K562 (cell line): ENCODE data around the gene DTHD1. TPM values are rescaled to one million over a fixed set of nuclear protein-coding genes. Genes with fewer than 3 reads are reported as not detected.

Experiments
- ATAC-seq: fragments of 200-7000 bp; cut with Tn5 transposase; 3 replicates; pipeline ENCODE4 v1.9.1; 2020; ENCODE audit warnings: moderate library complexity
- BruUV-seq: library from RNA; stranded (reverse); fragments of 400-500 nt; replicated peaks from 2 replicates; lab custom pipeline; 2021; lab: Mats Ljungman, UMichigan
- CTCF ChIA-PET: fragments of 300-600 bp; formaldehyde crosslinking; extraction: SDS; loops from one replicate; lab custom pipeline; 2021; ENCODE audit warnings: low intra/inter-chr PET ratio; lab: Yijun Ruan, JAX
- POLR2A ChIA-PET: fragments of 300-600, 350-650 bp; sonication (Branson Sonifier 250); formaldehyde crosslinking; extraction: SDS; loops from one replicate; lab custom pipeline; 2021; ENCODE audit warnings: antibody characterized with exemption, inconsistent platforms; lab: Yijun Ruan, JAX
- DNase-seq, 4 experiments: peaks; one replicate each; pipeline versions ENCODE4 v3.0.0 to v3.0.0-alpha.2; 2011 to 2018; ENCODE audit warnings: low spot score in 3 of 4, mixed read lengths in 3 of 4; ENCODE audit errors: extremely low read depth in 1 of 4
- FAIRE-seq: peaks from 2 replicates; lab custom pipeline; 2011; peaks lifted over from hg19 to GRCh38; lab: Jason Lieb, UNC
- H2AFZ ChIP-seq: 2 replicates; pipeline ENCODE4 v1.6.0; 2011; ENCODE audit warnings: low read depth, low read length, control low read depth, inconsistent platforms
- H3K27ac ChIP-seq: fragments of 200-600 bp; 3 replicates; pipeline ENCODE4 v1.8.0; 2011; ENCODE audit warnings: low read depth, mild to moderate bottlenecking, control low read depth, inconsistent platforms, low read length, moderate library complexity, mixed read lengths; ENCODE audit errors: extremely low read depth
- H3K27me3 ChIP-seq, 2 experiments: fragments of 300-600 bp in 1 of 2; 2 replicates in 1 of 2; 3 replicates in 1 of 2; pipeline versions ENCODE4 v1.6.0 to v1.8.0; 2011; ENCODE audit warnings: inconsistent platforms in 2 of 2, low read length in 2 of 2, mild to moderate bottlenecking in 1 of 2, mixed read lengths in 1 of 2, moderate library complexity in 1 of 2; ENCODE audit not compliant: control insufficient read depth in 2 of 2, insufficient read depth in 2 of 2
- H3K36me3 ChIP-seq: fragments of 300-600 bp; 3 replicates; pipeline ENCODE4 v1.8.0; 2011; ENCODE audit warnings: mild to moderate bottlenecking, low read length, inconsistent platforms; ENCODE audit not compliant: control insufficient read depth, insufficient read depth
- H3K4me1 ChIP-seq, 2 experiments: fragments of 200-600 bp in 1 of 2; replicated peaks in 1 of 2; 2 replicates in 1 of 2; 3 replicates in 1 of 2; pipeline versions ENCODE4 v1.5.1 to v1.8.0; 2011; ENCODE audit warnings: inconsistent platforms in 2 of 2, low read length in 2 of 2, mild to moderate bottlenecking in 1 of 2, mixed read lengths in 1 of 2, moderate library complexity in 1 of 2; ENCODE audit not compliant: control insufficient read depth in 2 of 2, insufficient read depth in 2 of 2
- H3K4me2 ChIP-seq: 2 replicates; pipeline ENCODE4 v1.6.1; 2011; ENCODE audit warnings: low read length, control low read depth, inconsistent platforms, mixed read lengths; ENCODE audit not compliant: insufficient read depth
- H3K4me3 ChIP-seq: fragments of 200-600 bp; sonication (generic), shearing (Covaris generic); 2 replicates; pipeline ENCODE4 v1.5.1; 2016; ENCODE audit warnings: control low read depth, inconsistent platforms
- H3K79me2 ChIP-seq: fragments of 200-600 bp; 3 replicates; pipeline ENCODE4 v1.8.0; 2011; ENCODE audit warnings: low read length, inconsistent platforms; ENCODE audit not compliant: control insufficient read depth, insufficient read depth
- H3K9ac ChIP-seq, 2 experiments: 2 replicates each; pipeline versions ENCODE4 v1.6.0 to v1.6.1; 2011; ENCODE audit warnings: low read depth in 2 of 2, low read length in 2 of 2, control low read depth in 1 of 2, inconsistent platforms in 1 of 2, mild to moderate bottlenecking in 1 of 2, mixed read lengths in 1 of 2; ENCODE audit not compliant: insufficient read depth in 1 of 2
- H3K9me1 ChIP-seq: one replicate; pipeline ENCODE4 v1.6.0; 2011; ENCODE audit warnings: inconsistent platforms, mild to moderate bottlenecking, low read length, moderate library complexity; ENCODE audit not compliant: control insufficient read depth, insufficient read depth
- H3K9me3 ChIP-seq: replicated peaks from 2 replicates; pipeline ENCODE4 v1.5.1; 2011; ENCODE audit warnings: low read depth, low read length, inconsistent platforms; ENCODE audit not compliant: control insufficient read depth, insufficient read depth
- H4K20me1 ChIP-seq: replicated peaks from 2 replicates; pipeline ENCODE4 v1.6.1; 2011; ENCODE audit warnings: low read length, inconsistent platforms, mixed read lengths; ENCODE audit not compliant: control insufficient read depth, insufficient read depth
- ESRRA ChIP-seq: fragments of 450-650 bp; IDR thresholded peaks from 2 replicates; pipeline ENCODE4 v1.6.1; 2014; ENCODE audit warnings: low read depth, mild to moderate bottlenecking, moderate library complexity, borderline replicate concordance
- HMG20A ChIP-seq: fragments of 450-650 bp; formaldehyde crosslinking; conservative IDR thresholded peaks from 2 replicates; pipeline ENCODE4 v1.4.0; 2020; ENCODE audit warnings: mild to moderate bottlenecking, mixed read lengths
- HNRNPK ChIP-seq: fragments of 200-400 bp; formaldehyde crosslinking; IDR thresholded peaks from one replicate; pipeline ENCODE4 v1.6.1; 2018; ENCODE audit warnings: mild to moderate bottlenecking, low read depth, low read length; ENCODE audit not compliant: poor library complexity, severe bottlenecking
- LCOR ChIP-seq: sonication (generic); formaldehyde crosslinking; IDR thresholded peaks from 2 replicates; pipeline ENCODE4 v1.8.0; 2022; ENCODE audit warnings: mild to moderate bottlenecking, missing genetic modification reagents
- MEF2A ChIP-seq: IDR thresholded peaks from 2 replicates; pipeline ENCODE4 v1.6.1; 2011; ENCODE audit warnings: low read depth, mild to moderate bottlenecking, low read length, moderate library complexity; ENCODE audit not compliant: control insufficient read depth
- PCBP2 ChIP-seq: fragments of 200-400 bp; formaldehyde crosslinking; IDR thresholded peaks from 2 replicates; pipeline ENCODE4 v1.6.1; 2018; ENCODE audit warnings: low read length, low read depth, mild to moderate bottlenecking, moderate library complexity; ENCODE audit not compliant: poor library complexity, severe bottlenecking
- PHF20 ChIP-seq: fragments of 450-650 bp; IDR thresholded peaks from 2 replicates; pipeline ENCODE4 v1.6.1; 2018; ENCODE audit not compliant: partially characterized antibody
- SRSF1 ChIP-seq: fragments of 200-400 bp; formaldehyde crosslinking; IDR thresholded peaks from 2 replicates; pipeline ENCODE4 v1.6.1; 2017; ENCODE audit warnings: mild to moderate bottlenecking, low read depth, low read length, moderate library complexity
- ZNF668 ChIP-seq: fragments of 250-450 bp; sonication (Bioruptor Pico); IDR thresholded peaks from 2 replicates; pipeline ENCODE4 v1.8.0; 2022; ENCODE audit warnings: mild to moderate bottlenecking, inconsistent platforms
- WGBS: fragments of 100-300 bp; shearing (Covaris generic); methylation state at CpG from one replicate; pipeline ENCODE4 v1.1.6; 2016; ENCODE audit warnings: low coverage, mixed read lengths; ENCODE audit not compliant: insufficient coverage; ENCODE audit errors: missing lambda C conversion rate; 5-methylcytosine and 5-hydroxymethylcytosine counted together
- in situ Hi-C: fragments of 300-500 bp; cut with MboI; formaldehyde crosslinking; loops from 4 replicates; pipeline ENCODE4 v1.15.0; 2018; ENCODE audit warnings: inconsistent platforms, mixed read lengths
- intact Hi-C: fragments of 100-400 bp; cut with micrococcal nuclease; formaldehyde crosslinking; loops from 2 replicates; pipeline ENCODE4 v1.14.2; 2022
- polyA plus RNA-seq, 8 experiments: library from polyadenylated mRNA; depleted of rRNA in 4 of 8; stranded (reverse) in 5 of 8; unstranded in 3 of 8; fragments of >200 nt; fragmentation: Nextera tagmentation in 2 of 8; fragmentation: Illumina TruSeq in 1 of 8; extraction: Ambion mirVana in 2 of 8; extraction: Trizol in 1 of 8; gene quantifications; 2 replicates each; pipeline versions ENCODE4 v1.2.1 to v1.2.3, GENCODE V29; 2011 to 2014; ENCODE audit warnings: inconsistent platforms in 1 of 8, missing spikeins in 1 of 8
- total RNA-seq, 7 experiments: library from RNA; depleted of rRNA in 6 of 7; stranded (reverse); fragments of >200 nt in 6 of 7; fragmentation: Illumina TruSeq in 2 of 7; extraction: Trizol in 2 of 7; gene quantifications; 2 replicates each; pipeline versions ENCODE4 v1.2.1 to v1.2.3, GENCODE V29; 2011 to 2021; ENCODE audit warnings: low replicate concordance in 1 of 7
- TF ChIP-seq, protein P1 (sequence below), 2 experiments: IDR thresholded peaks; 2 replicates each; pipeline ENCODE4 v1.6.1; 2012; ENCODE audit warnings: improper control_type of control experiment in 2 of 2, low read depth in 2 of 2, low read length in 2 of 2, borderline replicate concordance in 1 of 2
- TF ChIP-seq, protein P2 (sequence below): sonication (generic); formaldehyde crosslinking; IDR thresholded peaks from 2 replicates; pipeline ENCODE4 v1.8.0; 2023; ENCODE audit warnings: mild to moderate bottlenecking, missing genetic modification reagents

Gene DTHD1
- total and polyA plus RNA-seq, 9 of the 15 experiments (the other 6 are each of a cell fraction or from before 2014, with no cell fraction given) = not detected

DNA sequence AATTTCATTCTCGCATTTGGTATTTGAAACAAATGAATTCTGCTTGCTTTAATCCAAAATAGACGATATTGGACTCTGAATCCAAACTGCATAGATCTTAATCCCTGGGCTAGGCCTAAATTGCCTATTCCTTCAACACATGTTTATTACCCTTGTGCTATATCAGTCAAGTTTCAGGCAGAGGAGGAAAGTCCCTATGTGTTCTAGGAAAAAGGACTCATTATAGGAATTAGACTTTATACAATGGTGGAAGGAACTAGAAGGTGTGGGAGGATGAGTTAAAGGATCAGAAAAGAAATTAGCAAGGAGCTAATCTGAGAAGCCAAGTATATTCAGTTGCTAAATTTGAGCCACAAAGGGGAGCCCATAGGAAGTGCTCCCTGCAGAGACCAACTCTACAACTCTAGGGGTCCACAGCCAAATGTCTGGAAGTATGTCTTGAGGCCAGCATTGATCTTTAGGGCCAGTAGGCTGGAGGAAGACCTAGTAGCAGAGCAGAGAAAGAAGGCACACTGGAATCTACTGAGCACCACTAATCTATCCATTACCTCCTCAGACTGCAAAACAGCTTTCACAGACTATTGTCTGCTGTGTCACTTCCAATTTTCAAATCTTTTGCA lies 17.1 kb upstream of the DTHD1 start (continued):
- TF ChIP-seq MEF2A = no peak
- TF ChIP-seq, protein P1, sequence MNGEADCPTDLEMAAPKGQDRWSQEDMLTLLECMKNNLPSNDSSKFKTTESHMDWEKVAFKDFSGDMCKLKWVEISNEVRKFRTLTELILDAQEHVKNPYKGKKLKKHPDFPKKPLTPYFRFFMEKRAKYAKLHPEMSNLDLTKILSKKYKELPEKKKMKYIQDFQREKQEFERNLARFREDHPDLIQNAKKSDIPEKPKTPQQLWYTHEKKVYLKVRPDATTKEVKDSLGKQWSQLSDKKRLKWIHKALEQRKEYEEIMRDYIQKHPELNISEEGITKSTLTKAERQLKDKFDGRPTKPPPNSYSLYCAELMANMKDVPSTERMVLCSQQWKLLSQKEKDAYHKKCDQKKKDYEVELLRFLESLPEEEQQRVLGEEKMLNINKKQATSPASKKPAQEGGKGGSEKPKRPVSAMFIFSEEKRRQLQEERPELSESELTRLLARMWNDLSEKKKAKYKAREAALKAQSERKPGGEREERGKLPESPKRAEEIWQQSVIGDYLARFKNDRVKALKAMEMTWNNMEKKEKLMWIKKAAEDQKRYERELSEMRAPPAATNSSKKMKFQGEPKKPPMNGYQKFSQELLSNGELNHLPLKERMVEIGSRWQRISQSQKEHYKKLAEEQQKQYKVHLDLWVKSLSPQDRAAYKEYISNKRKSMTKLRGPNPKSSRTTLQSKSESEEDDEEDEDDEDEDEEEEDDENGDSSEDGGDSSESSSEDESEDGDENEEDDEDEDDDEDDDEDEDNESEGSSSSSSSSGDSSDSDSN (IDR thresholded peaks at IDR 0.05; ENCODE audit: borderline replicate concordance in 1 of 2, low read depth in 2 of 2, low read length in 2 of 2) = no peak
- no peak for TF ChIP-seq HMG20A (CRISPR knock-in tag)
- no peak for TF ChIP-seq PCBP2
- TF ChIP-seq, all 486 proteins: peak for 0

DNA sequence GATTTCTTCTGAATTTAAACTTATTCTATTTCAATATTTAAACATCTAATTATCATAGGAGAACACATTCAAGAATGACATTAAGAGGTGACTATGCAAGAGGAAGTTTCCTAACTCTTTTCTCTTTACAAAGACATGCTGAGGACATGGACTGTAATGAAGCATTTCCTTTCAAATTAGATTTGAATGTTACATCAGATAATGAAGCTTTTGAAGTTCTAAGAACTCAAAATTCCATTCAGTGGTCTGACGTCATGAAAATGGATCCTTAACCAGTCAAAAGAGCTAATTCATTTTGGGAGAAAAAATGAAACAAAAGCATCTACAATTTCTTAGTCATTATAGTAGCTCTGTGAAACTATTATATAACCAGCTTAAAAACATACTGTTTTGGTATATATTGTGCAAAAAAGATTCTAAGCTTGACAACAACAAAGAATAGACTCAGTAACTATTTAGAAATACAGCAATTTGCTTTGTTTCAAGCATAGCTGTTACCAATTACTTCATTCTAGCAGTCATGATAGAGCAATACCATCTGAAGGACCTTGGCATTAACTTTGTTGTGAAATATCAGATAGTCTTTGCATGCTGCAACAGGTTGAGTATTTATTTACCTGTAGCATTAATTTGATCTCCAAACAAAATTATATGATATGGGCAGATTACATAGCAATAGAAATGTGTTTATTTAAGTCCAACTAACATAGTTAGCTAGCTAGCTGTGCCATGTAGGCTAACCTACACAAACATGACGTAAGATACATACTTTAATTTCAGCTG lies 13.7 kb upstream of the DTHD1 start:
- no peaks in the 10 kb centered on the region for H3K9me1 ChIP-seq
- no peak overlapping the region for H3K27ac ChIP-seq
- POLR2A ChIA-PET = no interaction called here
- no peaks in the 10 kb centered on the region for H3K79me2 ChIP-seq
- no peak overlapping the region for H3K4me2 ChIP-seq
- CTCF ChIA-PET = no interaction called here
- WGBS = 0% methylated on average over 2 of the region's 2 CpGs
- H3K36me3 ChIP-seq = no peaks in the 10 kb centered on the region
- H3K4me3 ChIP-seq = no peak overlapping the region
- no peaks in the 10 kb centered on the region for H3K4me1 ChIP-seq
- in situ Hi-C loops (no loop called here), intact Hi-C loops (no loop called here)
- H4K20me1 ChIP-seq = no peaks in the 10 kb centered on the region
- no peaks in the 10 kb centered on the region for H3K9me3 ChIP-seq
- FAIRE-seq (no peak), ATAC-seq (no peak), DNase-seq (no peak)
- no peak overlapping the region for H3K9ac ChIP-seq
- no peak overlapping the region for H2AFZ ChIP-seq
- H3K27me3 ChIP-seq = no peaks in the 10 kb centered on the region
- no TSS peak for BruUV-seq
- TF ChIP-seq SRSF1 (no peak), ZNF668 (CRISPR knock-in tag) (no peak), LCOR (CRISPR knock-in tag) (no peak), HNRNPK (no peak), PHF20 (no peak), ESRRA (no peak)
- TF ChIP-seq, protein P2, sequence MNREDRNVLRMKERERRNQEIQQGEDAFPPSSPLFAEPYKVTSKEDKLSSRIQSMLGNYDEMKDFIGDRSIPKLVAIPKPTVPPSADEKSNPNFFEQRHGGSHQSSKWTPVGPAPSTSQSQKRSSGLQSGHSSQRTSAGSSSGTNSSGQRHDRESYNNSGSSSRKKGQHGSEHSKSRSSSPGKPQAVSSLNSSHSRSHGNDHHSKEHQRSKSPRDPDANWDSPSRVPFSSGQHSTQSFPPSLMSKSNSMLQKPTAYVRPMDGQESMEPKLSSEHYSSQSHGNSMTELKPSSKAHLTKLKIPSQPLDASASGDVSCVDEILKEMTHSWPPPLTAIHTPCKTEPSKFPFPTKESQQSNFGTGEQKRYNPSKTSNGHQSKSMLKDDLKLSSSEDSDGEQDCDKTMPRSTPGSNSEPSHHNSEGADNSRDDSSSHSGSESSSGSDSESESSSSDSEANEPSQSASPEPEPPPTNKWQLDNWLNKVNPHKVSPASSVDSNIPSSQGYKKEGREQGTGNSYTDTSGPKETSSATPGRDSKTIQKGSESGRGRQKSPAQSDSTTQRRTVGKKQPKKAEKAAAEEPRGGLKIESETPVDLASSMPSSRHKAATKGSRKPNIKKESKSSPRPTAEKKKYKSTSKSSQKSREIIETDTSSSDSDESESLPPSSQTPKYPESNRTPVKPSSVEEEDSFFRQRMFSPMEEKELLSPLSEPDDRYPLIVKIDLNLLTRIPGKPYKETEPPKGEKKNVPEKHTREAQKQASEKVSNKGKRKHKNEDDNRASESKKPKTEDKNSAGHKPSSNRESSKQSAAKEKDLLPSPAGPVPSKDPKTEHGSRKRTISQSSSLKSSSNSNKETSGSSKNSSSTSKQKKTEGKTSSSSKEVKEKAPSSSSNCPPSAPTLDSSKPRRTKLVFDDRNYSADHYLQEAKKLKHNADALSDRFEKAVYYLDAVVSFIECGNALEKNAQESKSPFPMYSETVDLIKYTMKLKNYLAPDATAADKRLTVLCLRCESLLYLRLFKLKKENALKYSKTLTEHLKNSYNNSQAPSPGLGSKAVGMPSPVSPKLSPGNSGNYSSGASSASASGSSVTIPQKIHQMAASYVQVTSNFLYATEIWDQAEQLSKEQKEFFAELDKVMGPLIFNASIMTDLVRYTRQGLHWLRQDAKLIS = no peak
